Esophagus squamous epithelium (tissue), 5 donors: ENCODE measurements around the gene ASPN. TPM values are rescaled to one million over a fixed set of nuclear protein-coding genes. Genes with fewer than 3 reads are reported as not detected.

Source experiments
- DNase-seq: peaks from one replicate; lab custom pipeline; 2025; lab: John Stamatoyannopoulos, UW
- H3K27ac ChIP-seq, 4 donors: fragments of 200-600 bp; sonication (generic); one replicate each; pipeline ENCODE4 v1.5.1; 2016 to 2019; ENCODE audit warnings: mild to moderate bottlenecking in 1 of 4
- H3K27me3 ChIP-seq, 4 donors: fragments of 200-600 bp; sonication (generic); 1 replicate in 3 of 4; 2 replicates in 1 of 4; pipeline versions ENCODE4 v1.5.1 to v1.6.0; 2017 to 2021; ENCODE audit warnings: antibody characterized with exemption in 1 of 4
- H3K36me3 ChIP-seq, 3 donors: fragments of 200-600 bp; sonication (generic); one replicate each; pipeline ENCODE4 v1.5.1; 2016 to 2019
- H3K4me1 ChIP-seq, 3 donors: fragments of 200-600 bp; sonication (generic); one replicate each; pipeline ENCODE4 v1.5.1; 2017 to 2019
- H3K4me3 ChIP-seq, 4 donors: fragments of 200-600 bp; sonication (generic); 1 replicate in 3 of 4; 2 replicates in 1 of 4; pipeline ENCODE4 v1.5.1; 2016 to 2019; ENCODE audit warnings: mild to moderate bottlenecking in 2 of 4, moderate library complexity in 1 of 4
- H3K9me3 ChIP-seq, 3 donors: fragments of 200-600 bp; sonication (generic); one replicate each; pipeline ENCODE4 v1.5.1; 2016 to 2019
- POLR2A ChIP-seq, 4 donors: fragments of 450-650 bp; IDR thresholded peaks; one replicate each; pipeline ENCODE4 v1.6.1; 2017; ENCODE audit warnings: antibody characterized with exemption in 4 of 4, mild to moderate bottlenecking in 4 of 4, moderate library complexity in 3 of 4
- WGBS, 2 donors: methylation state at CpG; one replicate each; pipeline ENCODE4 v1.1.5; 2018; 5-methylcytosine and 5-hydroxymethylcytosine counted together
- intact Hi-C: fragments of 100-400 bp; cut with DNase I; formaldehyde crosslinking; loops from one replicate; pipeline ENCODE4 v1.15.0; 2022
- total RNA-seq, 4 donors: library from RNA; depleted of rRNA; stranded (reverse); fragments of >200 nt; gene quantifications; one replicate each; pipeline ENCODE4 v1.1.0, GENCODE V29; 2016
- TF ChIP-seq, protein P1 (sequence below), 6 experiments: fragments of 450-650 bp in 4 of 6; fragments of 200-600 bp in 2 of 6; sonication (generic) in 2 of 6; IDR thresholded peaks; one replicate each; pipeline ENCODE4 v1.5.1; 2016 to 2019; ENCODE audit warnings: antibody characterized with exemption in 6 of 6, mild to moderate bottlenecking in 4 of 6, moderate library complexity in 4 of 6
- donor health status: DM: yes; HTN: yes; CAD: no.

Gene ASPN
- total RNA-seq, 4 donors from 2014 or later, result 0.34 to 7.4 (median 1.8) TPM

DNA sequence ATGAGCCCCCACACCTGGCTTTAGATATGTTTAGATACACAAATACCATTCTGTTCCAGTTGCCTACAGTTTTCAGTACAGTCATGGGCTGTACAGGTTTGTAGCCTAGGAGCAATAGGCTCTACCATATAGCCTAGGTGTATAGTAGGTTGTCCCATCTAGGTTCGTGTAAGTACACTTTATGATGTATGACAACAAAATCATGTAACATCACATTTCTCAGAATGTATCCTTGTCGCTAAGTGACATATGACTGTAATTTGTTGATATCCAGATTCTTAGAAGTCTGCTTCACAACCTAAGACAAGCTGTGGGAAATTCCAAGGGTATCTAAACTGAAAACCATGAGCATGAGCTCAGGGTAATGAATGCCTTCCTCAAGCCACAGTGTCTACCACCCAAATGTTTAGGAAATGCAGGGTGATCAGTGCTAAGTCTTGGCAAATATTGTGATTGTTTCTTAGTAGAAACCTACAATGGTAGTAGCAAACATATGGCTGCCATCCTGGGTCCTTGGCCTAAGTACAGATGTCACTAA lies 45.1 kb upstream of the ASPN start:
- no peaks in the 10 kb centered on the region for H3K27me3 ChIP-seq
- TF ChIP-seq, protein P1, sequence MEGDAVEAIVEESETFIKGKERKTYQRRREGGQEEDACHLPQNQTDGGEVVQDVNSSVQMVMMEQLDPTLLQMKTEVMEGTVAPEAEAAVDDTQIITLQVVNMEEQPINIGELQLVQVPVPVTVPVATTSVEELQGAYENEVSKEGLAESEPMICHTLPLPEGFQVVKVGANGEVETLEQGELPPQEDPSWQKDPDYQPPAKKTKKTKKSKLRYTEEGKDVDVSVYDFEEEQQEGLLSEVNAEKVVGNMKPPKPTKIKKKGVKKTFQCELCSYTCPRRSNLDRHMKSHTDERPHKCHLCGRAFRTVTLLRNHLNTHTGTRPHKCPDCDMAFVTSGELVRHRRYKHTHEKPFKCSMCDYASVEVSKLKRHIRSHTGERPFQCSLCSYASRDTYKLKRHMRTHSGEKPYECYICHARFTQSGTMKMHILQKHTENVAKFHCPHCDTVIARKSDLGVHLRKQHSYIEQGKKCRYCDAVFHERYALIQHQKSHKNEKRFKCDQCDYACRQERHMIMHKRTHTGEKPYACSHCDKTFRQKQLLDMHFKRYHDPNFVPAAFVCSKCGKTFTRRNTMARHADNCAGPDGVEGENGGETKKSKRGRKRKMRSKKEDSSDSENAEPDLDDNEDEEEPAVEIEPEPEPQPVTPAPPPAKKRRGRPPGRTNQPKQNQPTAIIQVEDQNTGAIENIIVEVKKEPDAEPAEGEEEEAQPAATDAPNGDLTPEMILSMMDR (IDR thresholded peaks at IDR 0.05), result no peak
- TF ChIP-seq POLR2A (IDR thresholded peaks at IDR 0.05), result no peak
- H3K9me3 ChIP-seq, result no peaks in the 10 kb centered on the region
- intact Hi-C loops, result no loop called here
- no peaks in the 10 kb centered on the region for H3K36me3 ChIP-seq
- no peak overlapping the region for H3K4me3 ChIP-seq
- H3K27ac ChIP-seq, result no peak overlapping the region
- H3K4me1 ChIP-seq, result no peaks in the 10 kb centered on the region
- WGBS, 2 donors, result 71 to 87% methylated on average over 2 of the region's 2 CpGs
- DNase-seq, result no peak

DNA sequence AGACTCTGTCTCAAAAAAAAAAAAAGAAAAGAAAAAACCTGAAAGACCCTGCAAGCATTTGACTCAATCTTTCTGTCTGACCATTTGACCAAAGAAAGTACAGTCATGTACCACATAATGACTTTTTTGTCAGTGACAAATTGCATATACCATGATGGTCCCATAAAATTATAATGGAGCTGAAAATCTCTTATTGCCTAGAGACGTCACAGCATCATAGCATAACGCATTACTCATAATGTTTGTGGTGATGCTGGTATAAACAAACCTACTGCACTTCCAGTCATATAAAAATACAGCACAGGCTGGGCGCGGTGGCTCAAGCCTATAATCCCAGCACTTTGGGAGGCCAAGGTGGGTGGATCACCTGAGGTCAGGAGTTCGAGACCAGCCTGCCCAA lies 43.0 kb upstream of the ASPN start:
- TF ChIP-seq POLR2A (IDR thresholded peaks at IDR 0.05), result no peak
- TF ChIP-seq, protein P1 (IDR thresholded peaks at IDR 0.05), result no peak
- Histone ChIP-seq H3K9me3 (no peaks in the 10 kb centered on the region), H3K4me3 (no peak overlapping the region), H3K27ac (no peak overlapping the region), H3K4me1 (no peaks in the 10 kb centered on the region), H3K27me3 (no peaks in the 10 kb centered on the region), H3K36me3 (no peaks in the 10 kb centered on the region)
- no peak for DNase-seq
- intact Hi-C loops, result no loop called here
- WGBS, 2 donors, result 92 to 95% methylated on average over 5 of the region's 5 CpGs

DNA sequence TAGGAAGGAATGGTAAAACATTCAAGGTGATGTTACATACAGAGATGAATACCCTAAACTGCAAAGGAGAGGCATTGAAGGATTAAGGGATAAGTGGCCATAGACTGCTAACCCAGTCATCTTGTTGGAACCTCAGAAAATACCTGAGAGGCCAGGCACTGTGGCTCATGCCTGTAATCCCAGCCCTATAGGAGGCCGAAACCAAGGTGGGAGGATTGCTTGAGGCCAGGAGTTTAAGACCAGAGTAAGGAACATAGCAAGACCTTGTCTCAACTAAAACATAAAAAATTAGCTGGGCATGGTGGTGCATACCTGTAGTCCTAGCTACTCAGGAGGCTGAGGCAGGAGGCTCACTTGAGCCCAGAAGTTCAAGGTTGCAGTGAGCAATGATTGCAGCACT lies 42.6 kb upstream of the ASPN start:
- Histone ChIP-seq H3K36me3 (no peaks in the 10 kb centered on the region), H3K27ac (no peak overlapping the region), H3K27me3 (no peaks in the 10 kb centered on the region), H3K9me3 (no peaks in the 10 kb centered on the region), H3K4me3 (no peak overlapping the region), H3K4me1 (no peaks in the 10 kb centered on the region)
- no peak for DNase-seq
- intact Hi-C loops, result no loop called here
- 100% methylated on average over 1 of the region's 1 CpG for WGBS, 2 donors
- no peak for TF ChIP-seq POLR2A (IDR thresholded peaks at IDR 0.05)
- TF ChIP-seq, protein P1 (IDR thresholded peaks at IDR 0.05), result no peak

DNA sequence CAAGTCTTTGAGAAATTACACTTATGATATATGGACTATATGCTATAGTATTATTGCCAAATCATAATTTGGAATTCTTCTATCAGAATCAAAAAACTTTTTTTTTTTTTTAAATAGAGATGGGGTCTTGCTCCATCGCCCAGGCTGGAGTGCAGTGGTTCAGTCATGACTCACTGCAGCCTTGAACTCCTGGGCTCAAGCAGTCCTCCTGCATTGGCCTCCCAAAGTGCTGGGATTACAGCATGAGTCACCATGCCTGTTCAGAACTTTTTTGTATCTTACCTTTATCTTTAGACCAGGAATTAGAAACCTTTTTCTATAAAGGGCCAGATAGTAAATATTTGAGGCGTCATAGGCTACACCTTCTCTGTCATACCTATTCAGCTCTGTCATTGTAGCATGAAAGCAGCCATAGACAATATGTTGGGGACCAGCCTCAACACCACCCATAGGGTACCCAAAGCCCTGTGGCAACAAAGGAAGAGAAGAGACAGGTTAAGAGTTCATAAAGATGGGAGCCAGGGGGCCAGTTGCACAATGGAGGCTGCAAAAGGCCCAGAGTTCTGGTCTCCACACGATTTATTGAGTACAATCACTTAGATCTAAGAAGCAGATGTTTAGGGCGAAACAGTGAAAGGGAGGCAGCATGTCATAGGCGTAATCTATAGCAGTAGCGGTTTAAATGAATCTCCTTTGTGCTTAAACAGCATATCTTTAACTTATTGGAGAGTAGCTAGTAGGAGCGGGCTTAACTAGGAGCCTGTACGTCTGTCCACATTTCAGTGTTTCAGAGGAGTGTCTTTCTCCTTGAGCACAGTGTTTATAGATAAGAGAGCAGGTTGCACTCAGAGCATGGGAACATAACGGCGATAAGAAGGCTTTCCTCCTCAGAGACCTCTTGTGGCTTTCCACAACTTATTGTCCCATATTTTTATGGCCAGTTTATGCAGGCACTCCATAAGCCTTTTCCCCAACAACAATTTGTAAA lies 41.0 kb upstream of the ASPN start:
- no peaks in the 10 kb centered on the region for H3K36me3 ChIP-seq
- TF ChIP-seq POLR2A (IDR thresholded peaks at IDR 0.05), result no peak
- TF ChIP-seq, protein P1 (IDR thresholded peaks at IDR 0.05), result no peak
- 88 to 93% methylated on average over 9 to 10 of the region's 10 CpGs for WGBS, 2 donors
- H3K4me1 ChIP-seq, result no peaks in the 10 kb centered on the region
- no peaks in the 10 kb centered on the region for H3K9me3 ChIP-seq
- intact Hi-C loops, result no loop called here
- H3K27me3 ChIP-seq, result no peaks in the 10 kb centered on the region
- DNase-seq, result no peak
- no peak overlapping the region for H3K27ac ChIP-seq
- no peak overlapping the region for H3K4me3 ChIP-seq

DNA sequence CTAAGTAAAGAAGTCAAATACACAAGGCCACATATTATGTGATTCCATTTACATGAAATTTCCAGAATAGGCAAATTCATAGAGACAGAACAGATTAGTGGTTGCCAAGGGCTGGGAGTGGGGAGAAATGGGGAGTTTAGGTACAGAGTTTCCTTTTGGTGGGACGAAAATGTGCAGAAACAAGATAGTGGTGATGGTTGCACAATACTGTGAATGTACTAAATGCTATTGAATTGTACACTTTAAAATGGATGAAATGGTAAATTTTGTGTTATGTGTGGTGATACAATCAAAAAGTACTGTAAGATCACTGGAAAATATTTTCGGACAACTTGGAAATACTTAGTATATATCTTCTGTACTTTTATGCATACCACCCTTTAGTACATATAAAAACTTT lies 38.5 kb upstream of the ASPN start:
- DNase-seq, result no peak
- intact Hi-C loops, result no loop called here
- whole genome bisulfite sequencing, 2 donors, result 92 to 96% methylated on average over 2 of the region's 2 CpGs

More for the DNA sequence above, 38.5 kb upstream of the ASPN start:
- TF ChIP-seq, protein P1 (IDR thresholded peaks at IDR 0.05), result no peak
- TF ChIP-seq POLR2A (IDR thresholded peaks at IDR 0.05), result no peak
- Histone ChIP-seq H3K27me3 (no peaks in the 10 kb centered on the region), H3K4me1 (no peaks in the 10 kb centered on the region), H3K27ac (no peak overlapping the region), H3K36me3 (no peaks in the 10 kb centered on the region), H3K9me3 (no peaks in the 10 kb centered on the region), H3K4me3 (no peak overlapping the region)
